GM19043 (cell line): ENCODE data around the gene MEX3D.

Experiments used
- ATAC-seq: cut with Tn5 transposase; IDR thresholded peaks from one replicate; pipeline ENCODE4 v1.9.1; 2021; ENCODE audit warnings: low read depth; ENCODE audit not compliant: unreplicated experiment

Gene MEX3D

GRCh38 chr19:1507763-1508506, 60.2 kb downstream of the MEX3D start:
- no peak for ATAC-seq

GRCh38 chr19:1507192-1507660, 60.9 kb downstream of the MEX3D start:
- ATAC-seq, result no peak

GRCh38 chr19:1505991-1506881, 61.9 kb downstream of the MEX3D start:
- ATAC-seq, result no peak

GRCh38 chr19:1505012-1505411, 63.1 kb downstream of the MEX3D start:
- no peak for ATAC-seq
